Caki2 (cell line): ENCODE results near the gene CA11. TPM values are rescaled to one million over a fixed set of nuclear protein-coding genes. Genes with fewer than 3 reads are reported as not detected.
"Not testable (repeated sequence)": the region's sequence is repeated elsewhere in the genome, so short reads cannot be mapped to it uniquely, and the experiment has no call there.

Experiments used
- DNase-seq: peaks from one replicate; pipeline ENCODE4 v3.0.0-alpha.2; 2015; ENCODE audit warnings: low read depth
- in situ Hi-C: cut with HindIII; loops from 2 replicates; pipeline ENCODE4 v1.10.0; 2016; ENCODE audit warnings: low sequenced_read_pairs, low pct_unique_long_range_greater_than_20kb, mixed read lengths
- total RNA-seq: library from RNA; depleted of rRNA; stranded (reverse); fragments of >200 nt; shearing (Covaris generic); gene quantifications from 2 replicates; pipeline ENCODE4 v1.2.3, GENCODE V29; 2014; ENCODE audit warnings: low replicate concordance

The CA11 gene
- total RNA-seq, 1 experiment from 2014 or later = 2.2 TPM

GRCh38 chr19:48634036-48634342 is 12.0 kb downstream of the CA11 start:
- in situ Hi-C loops = no loop called here
- DNase-seq = no peak

- DNase-seq = no peak
- in situ Hi-C loops = no loop called here
These were observed 12.6 kb downstream of the CA11 start for GRCh38 chr19:48633148-48634035.

- in situ Hi-C loops = no loop called here
- no peak for DNase-seq
These were observed 13.3 kb downstream of the CA11 start for GRCh38 chr19:48632692-48633147.

- in situ Hi-C loops = not testable (repeated sequence)
These were observed 13.7 kb downstream of the CA11 start for GRCh38 chr19:48632286-48632685.

GRCh38 chr19:48631225-48631624 is 14.8 kb downstream of the CA11 start:
- DNase-seq = peak; percentile 43
- in situ Hi-C loops = no loop called here

More at GRCh38 chr19:48632286-48632685, 13.7 kb downstream of the CA11 start:
- DNase-seq = not testable (repeated sequence)

GRCh38 chr19:48630296-48631063 is 15.5 kb downstream of the CA11 start:
- in situ Hi-C loops = no loop called here
- DNase-seq = no peak

- no peak for DNase-seq
- in situ Hi-C loops = no loop called here
These were observed 16.2 kb downstream of the CA11 start for GRCh38 chr19:48629599-48630295.

GRCh38 chr19:48629297-48629598 is 16.7 kb downstream of the CA11 start:
- in situ Hi-C loops = no loop called here

GRCh38 chr19:48628486-48629296 is 17.3 kb downstream of the CA11 start:
- DNase-seq = no peak
- in situ Hi-C loops = no loop called here

More at GRCh38 chr19:48629297-48629598, 16.7 kb downstream of the CA11 start:
- DNase-seq = no peak

GRCh38 chr19:48627865-48628314 is 18.1 kb downstream of the CA11 start:
- no peak for DNase-seq
- in situ Hi-C loops = no loop called here

- in situ Hi-C loops = no loop called here
- peak; percentile 61 for DNase-seq
These were observed 18.7 kb downstream of the CA11 start for GRCh38 chr19:48627201-48627864.

- no peak for DNase-seq
- in situ Hi-C loops = no loop called here
These were observed 20.1 kb downstream of the CA11 start for GRCh38 chr19:48625891-48626327.

- no peak for DNase-seq
- in situ Hi-C loops = no loop called here
These were observed 20.9 kb downstream of the CA11 start for GRCh38 chr19:48624791-48625723.

GRCh38 chr19:48624067-48624594 is 21.9 kb downstream of the CA11 start:
- DNase-seq = peak; percentile 96
- in situ Hi-C loops = no loop called here

- in situ Hi-C loops = no loop called here
- no peak for DNase-seq
These were observed 22.4 kb downstream of the CA11 start for GRCh38 chr19:48623556-48624066.
